GM12878 (cell line): ENCODE data around the gene SSMEM1.

Experiments used
- CTCF ChIP-seq, 3 experiments: IDR thresholded peaks in 2 of 3; conservative IDR thresholded peaks in 1 of 3; 2 replicates each; pipeline ENCODE4 v1.5.1; 2011; ENCODE audit warnings: low read depth in 3 of 3, low read length in 3 of 3, mild to moderate bottlenecking in 3 of 3, control low read depth in 2 of 3, moderate library complexity in 2 of 3, inconsistent platforms in 1 of 3, mixed read lengths in 1 of 3; ENCODE audit not compliant: control insufficient read depth in 2 of 3, insufficient read depth in 1 of 3; ENCODE audit errors: extremely low read depth in 1 of 3
- FOS ChIP-seq: IDR thresholded peaks from 3 replicates; pipeline ENCODE4 v1.6.1; 2011; ENCODE audit warnings: borderline replicate concordance; ENCODE audit not compliant: insufficient read length; ENCODE audit errors: extremely low read depth
- FOXM1 ChIP-seq: IDR thresholded peaks from 2 replicates; pipeline ENCODE4 v1.6.1; 2012; ENCODE audit warnings: low read depth, mild to moderate bottlenecking, inconsistent platforms, low read length, moderate library complexity
- JUNB ChIP-seq: IDR thresholded peaks from 2 replicates; pipeline ENCODE4 v1.6.1; 2016; ENCODE audit warnings: antibody characterized with exemption, mild to moderate bottlenecking
- NFXL1 ChIP-seq: fragments of 450-650 bp; IDR thresholded peaks from 2 replicates; pipeline ENCODE4 v1.6.1; 2017; ENCODE audit warnings: antibody characterized with exemption, mild to moderate bottlenecking, borderline replicate concordance
- POLR2A ChIP-seq: IDR thresholded peaks from 2 replicates; pipeline ENCODE4 v1.6.1; 2011; ENCODE audit warnings: low read depth, mild to moderate bottlenecking, low read length
- TF ChIP-seq, protein P1 (sequence below): fragments of 450-650 bp; IDR thresholded peaks from 2 replicates; pipeline ENCODE4 v1.6.1; 2017; ENCODE audit warnings: borderline replicate concordance

GRCh38 chr7:130213828-130214227 is 6.2 kb downstream of the SSMEM1 start:
- TF ChIP-seq NFXL1, result no peak
- TF ChIP-seq, protein P1, sequence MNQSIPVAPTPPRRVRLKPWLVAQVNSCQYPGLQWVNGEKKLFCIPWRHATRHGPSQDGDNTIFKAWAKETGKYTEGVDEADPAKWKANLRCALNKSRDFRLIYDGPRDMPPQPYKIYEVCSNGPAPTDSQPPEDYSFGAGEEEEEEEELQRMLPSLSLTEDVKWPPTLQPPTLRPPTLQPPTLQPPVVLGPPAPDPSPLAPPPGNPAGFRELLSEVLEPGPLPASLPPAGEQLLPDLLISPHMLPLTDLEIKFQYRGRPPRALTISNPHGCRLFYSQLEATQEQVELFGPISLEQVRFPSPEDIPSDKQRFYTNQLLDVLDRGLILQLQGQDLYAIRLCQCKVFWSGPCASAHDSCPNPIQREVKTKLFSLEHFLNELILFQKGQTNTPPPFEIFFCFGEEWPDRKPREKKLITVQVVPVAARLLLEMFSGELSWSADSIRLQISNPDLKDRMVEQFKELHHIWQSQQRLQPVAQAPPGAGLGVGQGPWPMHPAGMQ, result no peak
- TF ChIP-seq JUNB, result no peak
- TF ChIP-seq CTCF (IDR thresholded peaks at IDR 0.05 in 2 of 3, conservative IDR thresholded peaks at IDR 0.05 in 1 of 3; ENCODE audit: control insufficient read depth in 2 of 3, extremely low read depth in 1 of 3, insufficient read depth in 1 of 3, low read depth in 3 of 3, low read length in 3 of 3), result no peak
- no peak for TF ChIP-seq POLR2A
- no peak for TF ChIP-seq FOS
- TF ChIP-seq FOXM1, result no peak
